ENCODE data around the gene XKR7. TPM values are rescaled to one million over a fixed set of nuclear protein-coding genes. Genes with fewer than 3 reads are reported as not detected.
A peak's percentile ranks its signal among the peaks of the same experiment; 100 is the strongest.

XKR7 gene
- total RNA-seq, 2 experiments from 2014 or later: not detected

GRCh38 chr20:31943052-31943471 lies 24.9 kb upstream of the XKR7 start:
- ATAC-seq: no peak
- Mint-ChIP-seq H3K27me3 (no peaks in the 10 kb centered on the region), H3K27ac (no peak overlapping the region), H3K4me1 (ENCODE audit: low read depth) (no peaks in the 10 kb centered on the region), H3K9me3 (no peaks in the 10 kb centered on the region), H3K36me3 (ENCODE audit: low read depth) (peaks cover 24% of the 10 kb centered on the region), H3K4me3 (no peak overlapping the region)
- intact Hi-C loops (cut with micrococcal nuclease): no loop called here
- no peak for TF ChIP-seq CTCF (IDR thresholded peaks at IDR 0.05)
- CTCF ChIA-PET: interaction anchor here (5.0 kb wide), 1 partner anchor 9 kb away, joined by 24 read pairs; the partner anchor contains the start of gene PDRG1
- POLR2A ChIA-PET: no interaction called here
- no peak for DNase-seq

GRCh38 chr20:31945319-31945718 lies 22.6 kb upstream of the XKR7 start:
- ATAC-seq (no peak), DNase-seq (no peak)
- Mint-ChIP-seq H3K4me1 (ENCODE audit: low read depth) (peaks cover 12% of the 10 kb centered on the region), H3K27ac (no peak overlapping the region), H3K4me3 (no peak overlapping the region), H3K27me3 (no peaks in the 10 kb centered on the region), H3K9me3 (peaks cover 3% of the 10 kb centered on the region), H3K36me3 (ENCODE audit: low read depth) (peaks cover 41% of the 10 kb centered on the region)
- no peak for TF ChIP-seq CTCF (IDR thresholded peaks at IDR 0.05)
- CTCF ChIA-PET: no interaction called here
- POLR2A ChIA-PET: no interaction called here
- intact Hi-C loops (cut with micrococcal nuclease): no loop called here

- POLR2A ChIA-PET: no interaction called here
- CTCF ChIA-PET: interaction anchor here (1.0 kb wide), 1 partner anchor 99 kb away, joined by 3 read pairs; no protein-coding TSS in a partner anchor
- Mint-ChIP-seq H3K27me3 (no peaks in the 10 kb centered on the region), H3K4me3 (no peak overlapping the region), H3K36me3 (ENCODE audit: low read depth) (peaks cover 45% of the 10 kb centered on the region), H3K4me1 (ENCODE audit: low read depth) (peaks cover 16% of the 10 kb centered on the region), H3K27ac (no peak overlapping the region), H3K9me3 (peaks cover 3% of the 10 kb centered on the region)
- no peak for ATAC-seq
- intact Hi-C loops (cut with micrococcal nuclease): no loop called here
- TF ChIP-seq CTCF (IDR thresholded peaks at IDR 0.05): no peak
- DNase-seq: no peak
Observed at GRCh38 chr20:31945785-31946184, 22.2 kb upstream of the XKR7 start.

- no peak overlapping the region for H3K27ac Mint-ChIP-seq
- intact Hi-C loops (cut with micrococcal nuclease): no loop called here
- H3K9me3 Mint-ChIP-seq: peaks cover 3% of the 10 kb centered on the region
- peaks cover 52% of the 10 kb centered on the region for H3K36me3 Mint-ChIP-seq (ENCODE audit: low read depth)
- ChIA-PET CTCF (interaction anchor here (1.0 to 1.6 kb wide), 3 partner anchors 23 to 125 kb away, joined by 3 to 4 read pairs (median 3); no protein-coding TSS in a partner anchor), POLR2A (interaction anchor here (0.7 kb wide), 1 partner anchor 60 kb away, joined by 3 read pairs; no protein-coding TSS in a partner anchor)
- H3K27me3 Mint-ChIP-seq: no peaks in the 10 kb centered on the region
- DNase-seq (peak; percentile 50), ATAC-seq (no peak)
- no peak for TF ChIP-seq CTCF (IDR thresholded peaks at IDR 0.05)
- H3K4me3 Mint-ChIP-seq: no peak overlapping the region
- peaks cover 25% of the 10 kb centered on the region for H3K4me1 Mint-ChIP-seq (ENCODE audit: low read depth)
Observed at GRCh38 chr20:31948008-31948407, 19.9 kb upstream of the XKR7 start.

- no peak for ATAC-seq
- TF ChIP-seq CTCF (IDR thresholded peaks at IDR 0.05): no peak
- H3K4me1 Mint-ChIP-seq (ENCODE audit: low read depth): peaks cover 25% of the 10 kb centered on the region
- DNase-seq: no peak
- H3K27me3 Mint-ChIP-seq: no peaks in the 10 kb centered on the region
- ChIA-PET POLR2A (interaction anchor here (0.8 to 2.6 kb wide), 3 partner anchors 17 to 71 kb away, joined by 3 to 10 read pairs (median 3); no protein-coding TSS in a partner anchor), CTCF (interaction anchor here (0.7 to 6.6 kb wide), 9 partner anchors 70 to 337 kb away, joined by 3 to 106 read pairs (median 5); no protein-coding TSS in a partner anchor)
- peak overlapping the region; percentile 91 for H3K4me3 Mint-ChIP-seq
- intact Hi-C loops (cut with micrococcal nuclease): no loop called here
- H3K36me3 Mint-ChIP-seq (ENCODE audit: low read depth): peaks cover 48% of the 10 kb centered on the region
- peak overlapping the region; percentile 51 for H3K27ac Mint-ChIP-seq
- peaks cover 3% of the 10 kb centered on the region for H3K9me3 Mint-ChIP-seq
Observed at GRCh38 chr20:31949877-31950646, 17.9 kb upstream of the XKR7 start.
